ENCODE results near the gene TBC1D5.
A peak's percentile ranks its signal among the peaks of the same experiment; 100 is the strongest.

Gene TBC1D5

DNA sequence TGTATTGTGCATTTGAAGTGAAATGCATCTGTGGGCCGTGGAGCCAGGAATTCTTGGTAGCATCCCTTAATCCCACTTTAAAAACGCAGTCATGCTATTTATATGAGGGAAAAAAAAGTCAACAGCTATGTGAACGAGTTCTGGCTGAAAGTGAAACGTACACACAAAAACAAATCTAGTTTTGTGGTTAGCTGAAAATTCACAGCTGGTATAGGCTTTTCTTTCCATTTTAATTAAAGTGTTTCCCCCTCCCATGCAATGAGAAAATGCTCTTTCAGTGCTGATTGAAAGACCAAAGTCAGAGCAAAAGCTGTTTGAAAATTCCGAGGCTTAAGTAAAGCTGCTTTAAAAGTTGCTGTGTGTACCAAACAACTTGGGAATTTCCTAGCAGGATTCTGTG is 560.3 kb downstream of the TBC1D5 start:
- Histone ChIP-seq H3K4me1 (peaks cover 4 to 40% (median 21%) of the 10 kb centered on the region in 10 experiments; a peak in 17 of 20 replicates), H3K36me3 (peaks cover 11 to 41% (median 32%) of the 10 kb centered on the region in 11 experiments), H4K20me1 (no peaks in the 10 kb centered on the region), H3K4me2 (peak overlapping the region in 10 of 11 experiments; percentile 2 to 71 (median 46); a peak in 18 of 22 replicates), H3K4me3 (no peak overlapping the region), H3K27me3 (no peaks in the 10 kb centered on the region), H3K9me3 (replicated peaks in 1 of 11) (peaks cover 0 to 7% (median 0%) of the 10 kb centered on the region in 11 experiments; a peak in 3 of 22 replicates), H3K27ac (peak overlapping the region in 2 of 11 experiments; percentile 26 to 27; a peak in 2 of 22 replicates), H3K9ac (peak overlapping the region in 1 of 11 experiments; percentile 28; a peak in 2 of 22 replicates)
- TF ChIP-seq Cebpa-rat (IDR thresholded peaks at IDR 0.05), result no peak

DNA sequence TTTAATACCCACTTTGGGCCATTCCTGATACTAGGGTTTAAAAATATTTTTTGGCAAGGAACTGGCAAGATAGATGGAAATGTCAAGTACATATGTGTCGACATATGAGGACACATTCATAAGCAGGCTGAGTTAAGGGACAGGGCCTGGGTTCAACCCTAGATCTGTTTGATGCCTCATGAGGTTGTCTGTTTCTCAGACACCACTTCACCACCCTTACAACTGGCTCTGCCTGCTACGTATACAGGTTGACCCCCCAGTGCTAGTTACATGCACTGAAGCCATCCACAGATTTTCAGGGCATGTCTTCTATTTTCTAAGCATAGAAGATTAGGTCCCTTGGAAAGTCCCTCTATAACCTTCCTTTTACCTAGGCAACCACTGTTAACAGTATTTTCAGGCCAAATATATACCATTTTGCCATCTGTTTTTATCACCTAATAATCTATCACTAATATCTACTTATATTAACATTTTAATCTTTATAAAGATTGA is 561.0 kb downstream of the TBC1D5 start:
- Histone ChIP-seq H3K36me3 (peaks cover 11 to 41% (median 32%) of the 10 kb centered on the region in 11 experiments), H3K4me1 (peaks cover 4 to 40% (median 21%) of the 10 kb centered on the region in 10 experiments; a peak in 17 of 20 replicates), H3K4me3 (no peak overlapping the region), H3K4me2 (peak overlapping the region in 6 of 11 experiments; percentile 20 to 71 (median 29); a peak in 8 of 22 replicates), H3K9ac (no peak overlapping the region), H3K27me3 (no peaks in the 10 kb centered on the region), H3K27ac (no peak overlapping the region), H3K9me3 (replicated peaks in 1 of 11) (peaks cover 0 to 7% (median 0%) of the 10 kb centered on the region in 11 experiments; a peak in 3 of 22 replicates), H4K20me1 (no peaks in the 10 kb centered on the region)
- no peak for TF ChIP-seq Cebpa-rat (IDR thresholded peaks at IDR 0.05)

DNA sequence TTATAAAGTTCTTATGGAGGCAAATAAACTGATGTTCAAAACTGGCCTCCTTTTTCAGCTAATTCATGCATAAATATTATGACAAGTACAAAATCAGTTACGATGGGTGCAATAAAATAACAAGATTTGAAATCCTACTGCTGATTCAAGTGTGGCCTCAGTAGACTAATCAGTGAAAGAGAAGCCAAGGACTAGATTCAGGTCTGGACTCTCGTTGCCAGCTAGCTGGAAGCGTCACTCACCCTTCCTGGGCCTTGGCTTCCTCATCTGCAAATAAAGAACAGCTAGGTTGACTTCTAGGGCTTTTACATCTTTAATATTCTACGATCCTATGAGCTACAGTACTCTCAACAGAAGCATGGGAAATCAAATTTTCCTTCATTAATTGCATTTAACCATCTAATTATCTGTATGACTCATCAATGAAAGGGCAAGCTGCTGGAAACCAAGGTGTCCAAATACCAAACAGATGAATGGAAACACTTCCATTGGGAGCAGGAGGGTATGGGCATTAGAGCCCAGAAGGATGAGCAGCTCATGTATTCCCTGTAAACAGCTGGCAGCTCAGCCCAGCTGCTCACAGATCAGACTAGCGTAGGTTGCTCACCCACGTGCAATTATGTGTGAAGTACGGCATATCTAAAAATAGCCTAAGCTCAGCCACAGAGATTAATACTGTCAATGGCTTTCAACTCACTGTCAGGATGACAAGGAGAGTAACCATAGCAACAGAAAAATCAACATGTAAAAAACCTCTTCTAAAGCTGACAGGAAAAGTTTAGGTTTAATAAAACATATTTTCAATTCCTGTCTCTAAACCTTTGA is 562.8 kb downstream of the TBC1D5 start:
- H3K36me3 ChIP-seq, result peaks cover 10 to 37% (median 27%) of the 10 kb centered on the region in 11 experiments
- no peak overlapping the region for H3K4me3 ChIP-seq
- no peaks in the 10 kb centered on the region for H3K27me3 ChIP-seq
- peak overlapping the region in 8 of 11 experiments; percentile 2 to 70 (median 48); a peak in 14 of 22 replicates for H3K4me2 ChIP-seq
- peaks cover 0 to 7% (median 0%) of the 10 kb centered on the region in 11 experiments; a peak in 3 of 22 replicates for H3K9me3 ChIP-seq (replicated peaks in 1 of 11)
- peaks cover 4 to 40% (median 21%) of the 10 kb centered on the region in 10 experiments; a peak in 17 of 20 replicates for H3K4me1 ChIP-seq
- TF ChIP-seq Cebpa-rat (IDR thresholded peaks at IDR 0.05), result no peak
- H4K20me1 ChIP-seq, result no peaks in the 10 kb centered on the region
- H3K27ac ChIP-seq, result peak overlapping the region in 1 of 11 experiments; percentile 54; a peak in 1 of 22 replicates
- no peak overlapping the region for H3K9ac ChIP-seq

DNA sequence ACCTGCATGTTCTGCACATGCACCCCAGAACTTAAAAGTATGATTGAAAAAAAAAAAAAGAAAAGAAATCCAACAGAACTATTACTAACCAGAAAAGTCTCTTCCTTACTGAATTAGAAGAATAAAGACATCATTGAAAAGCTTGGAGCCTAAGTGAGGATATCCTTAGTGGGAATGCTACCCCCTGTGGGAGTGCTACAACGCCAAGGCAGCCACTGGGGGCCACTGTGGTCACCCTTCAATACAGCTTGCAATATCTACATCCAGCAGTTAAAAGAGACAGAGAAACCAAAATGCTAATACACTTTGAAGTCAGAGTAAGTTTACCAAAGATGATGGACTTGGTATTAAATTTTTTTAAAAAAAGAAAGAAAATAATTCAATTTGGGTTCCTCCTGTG is 565.7 kb downstream of the TBC1D5 start:
- H4K20me1 ChIP-seq, result no peaks in the 10 kb centered on the region
- TF ChIP-seq Cebpa-rat (IDR thresholded peaks at IDR 0.05), result no peak
- H3K4me2 ChIP-seq, result no peak overlapping the region
- H3K36me3 ChIP-seq, result peaks cover 0 to 26% (median 16%) of the 10 kb centered on the region in 11 experiments; a peak in 17 of 22 replicates
- H3K4me3 ChIP-seq, result no peak overlapping the region
- H3K27ac ChIP-seq, result no peak overlapping the region
- peaks cover 0 to 25% (median 10%) of the 10 kb centered on the region in 10 experiments; a peak in 16 of 20 replicates for H3K4me1 ChIP-seq
- peaks cover 0 to 7% (median 0%) of the 10 kb centered on the region in 11 experiments; a peak in 3 of 22 replicates for H3K9me3 ChIP-seq (replicated peaks in 1 of 11)
- no peaks in the 10 kb centered on the region for H3K27me3 ChIP-seq
- no peak overlapping the region for H3K9ac ChIP-seq

DNA sequence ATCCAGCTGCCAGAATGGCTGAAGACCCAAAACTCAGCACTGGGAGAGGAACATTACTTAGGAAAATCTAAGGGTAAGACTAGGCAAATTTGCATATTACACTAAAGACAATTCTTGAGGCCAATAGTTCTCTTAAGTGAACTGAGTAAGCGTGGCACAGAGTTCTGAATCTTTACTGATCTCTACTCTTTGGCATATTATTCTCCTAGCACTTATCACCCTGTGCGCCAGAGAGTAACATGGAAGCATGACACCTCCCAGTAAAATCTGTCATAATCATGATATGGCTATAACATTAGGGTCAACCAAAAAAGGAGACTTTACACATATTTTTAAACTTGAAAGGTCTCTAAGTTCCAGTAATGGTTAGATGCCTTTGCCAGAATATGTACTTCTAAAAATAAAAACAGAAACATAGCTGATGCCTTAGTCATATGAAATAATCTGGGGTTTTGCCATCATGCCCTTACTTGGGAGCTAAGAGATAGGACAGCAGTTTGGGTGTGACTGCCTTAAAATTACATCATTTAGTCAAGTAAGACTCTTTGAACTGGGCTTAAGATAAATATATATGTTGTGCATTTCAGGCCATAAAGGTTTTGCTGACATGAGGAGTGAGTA is 567.1 kb downstream of the TBC1D5 start:
- H3K4me1 ChIP-seq, result peaks cover 0 to 15% (median 8%) of the 10 kb centered on the region in 10 experiments; a peak in 16 of 20 replicates
- no peak overlapping the region for H3K9ac ChIP-seq
- peaks cover 0 to 29% (median 16%) of the 10 kb centered on the region in 11 experiments; a peak in 17 of 22 replicates for H3K36me3 ChIP-seq
- TF ChIP-seq Cebpa-rat (IDR thresholded peaks at IDR 0.05), result no peak
- no peaks in the 10 kb centered on the region for H3K27me3 ChIP-seq
- no peak overlapping the region for H3K4me3 ChIP-seq
- H3K9me3 ChIP-seq (replicated peaks in 1 of 11), result 0 out of 22 replicates have a peak, but pooled peaks cover 0 to under 1% (median 0%) of the 10 kb centered on the region in 11 experiments
- no peak overlapping the region for H3K27ac ChIP-seq
- H4K20me1 ChIP-seq, result no peaks in the 10 kb centered on the region
- H3K4me2 ChIP-seq, result no peak overlapping the region

DNA sequence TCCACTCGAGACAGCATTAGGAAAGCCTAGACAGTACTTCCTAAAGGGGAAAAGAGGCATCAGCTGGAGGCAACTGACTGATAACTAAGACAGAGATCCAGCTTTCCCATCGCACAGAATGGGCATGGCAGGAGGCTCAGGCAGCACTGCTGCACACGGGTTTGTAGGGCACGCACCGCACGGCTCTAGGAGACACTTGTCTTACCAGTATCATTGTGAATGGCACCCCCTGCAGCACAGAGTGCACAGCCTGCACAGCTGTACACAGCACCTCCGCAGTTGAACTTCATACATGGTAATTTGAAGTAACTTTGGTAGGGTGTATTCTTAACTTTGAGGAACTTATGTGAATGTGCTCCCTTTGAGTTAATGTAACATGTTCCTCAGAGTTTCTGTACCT is 576.1 kb downstream of the TBC1D5 start:
- Histone ChIP-seq H3K4me2 (no peak overlapping the region), H3K36me3 (peaks cover 43 to 88% (median 71%) of the 10 kb centered on the region in 11 experiments), H3K9ac (no peak overlapping the region), H3K4me3 (no peak overlapping the region), H3K27ac (no peak overlapping the region), H3K27me3 (no peaks in the 10 kb centered on the region), H3K4me1 (0 out of 20 replicates have a peak, but pooled peaks cover 0 to under 1% (median 0%) of the 10 kb centered on the region in 10 experiments), H4K20me1 (no peaks in the 10 kb centered on the region), H3K9me3 (replicated peaks in 1 of 11) (no peaks in the 10 kb centered on the region)
- no peak for TF ChIP-seq Cebpa-rat (IDR thresholded peaks at IDR 0.05)

DNA sequence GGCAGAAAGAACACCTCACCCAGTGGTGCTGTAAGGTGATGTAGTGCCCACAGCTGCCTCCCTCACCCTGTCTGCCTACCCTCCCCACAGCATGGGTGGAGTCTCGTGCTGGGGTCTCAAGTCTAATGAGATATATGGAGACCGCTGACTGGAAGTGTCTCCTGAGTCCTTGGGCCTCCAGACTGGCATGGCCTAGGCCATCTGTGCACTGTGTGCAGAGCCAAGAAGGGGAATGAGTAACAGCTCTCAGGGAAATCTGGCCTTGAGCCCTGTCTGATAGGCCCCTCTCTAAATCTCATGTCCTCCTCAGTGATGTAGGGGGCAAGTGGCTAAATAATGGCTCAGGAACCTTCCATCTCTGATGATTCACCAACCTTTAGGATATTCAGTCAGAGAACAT is 580.3 kb downstream of the TBC1D5 start:
- TF ChIP-seq Cebpa-rat (IDR thresholded peaks at IDR 0.05), result no peak

DNA sequence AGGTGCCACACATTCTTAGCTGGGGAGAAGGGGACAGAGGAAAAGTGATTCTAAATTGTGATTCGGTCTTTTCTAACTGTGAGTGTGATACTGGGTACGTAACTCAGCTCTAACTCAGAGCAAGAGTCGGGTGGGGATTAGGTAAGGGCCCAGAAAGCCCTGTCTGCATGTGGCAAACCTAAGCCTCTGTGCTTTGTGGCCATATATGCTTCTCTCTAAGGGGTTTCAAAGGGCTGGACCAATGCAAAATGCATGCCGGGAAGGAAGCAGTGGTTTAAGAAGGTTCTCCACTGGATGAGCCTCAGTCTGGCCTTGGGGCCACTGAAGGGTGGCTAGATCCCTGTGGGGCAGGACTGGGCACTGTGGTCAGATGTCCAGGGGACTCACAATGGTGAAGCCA is 581.8 kb downstream of the TBC1D5 start:
- peaks cover 0 to 3% (median 0%) of the 10 kb centered on the region in 11 experiments; a peak in 1 of 22 replicates for H3K9me3 ChIP-seq (replicated peaks in 1 of 11)
- no peak overlapping the region for H3K27ac ChIP-seq
- no peak overlapping the region for H3K9ac ChIP-seq
- peak overlapping the region in 6 of 11 experiments; percentile 25 to 46 (median 36); a peak in 9 of 22 replicates for H3K4me2 ChIP-seq
- TF ChIP-seq Cebpa-rat (IDR thresholded peaks at IDR 0.05), result no peak
- H4K20me1 ChIP-seq, result peaks cover 0 to 5% (median 0%) of the 10 kb centered on the region in 11 experiments; a peak in 1 of 22 replicates
- H3K36me3 ChIP-seq, result peaks cover 72 to 98% (median 89%) of the 10 kb centered on the region in 11 experiments
- peaks cover 0 to 9% (median 7%) of the 10 kb centered on the region in 10 experiments; a peak in 11 of 20 replicates for H3K4me1 ChIP-seq
- no peaks in the 10 kb centered on the region for H3K27me3 ChIP-seq
- no peak overlapping the region for H3K4me3 ChIP-seq

More for the DNA sequence above, 580.3 kb downstream of the TBC1D5 start:
- Histone ChIP-seq H3K9ac (no peak overlapping the region), H3K27ac (no peak overlapping the region), H4K20me1 (peaks cover 0 to 5% (median 0%) of the 10 kb centered on the region in 11 experiments; a peak in 1 of 22 replicates), H3K27me3 (no peaks in the 10 kb centered on the region), H3K4me1 (peaks cover 0 to 9% (median 7%) of the 10 kb centered on the region in 10 experiments; a peak in 11 of 20 replicates), H3K4me3 (no peak overlapping the region), H3K36me3 (peaks cover 73 to 98% (median 93%) of the 10 kb centered on the region in 11 experiments), H3K9me3 (replicated peaks in 1 of 11) (no peaks in the 10 kb centered on the region), H3K4me2 (no peak overlapping the region)

Data from BLaER1 treated with 17β-estradiol and CSF1 and Interleukin-3, amounts not matched to agents 10 nM and 100 nM (cell line).